ENCODE data around the gene SCN7A. TPM values are rescaled to one million over a fixed set of nuclear protein-coding genes. Genes with fewer than 3 reads are reported as not detected.

Gene SCN7A
- total RNA-seq, 1 donor from 2014 or later, result 0.36 TPM

DNA sequence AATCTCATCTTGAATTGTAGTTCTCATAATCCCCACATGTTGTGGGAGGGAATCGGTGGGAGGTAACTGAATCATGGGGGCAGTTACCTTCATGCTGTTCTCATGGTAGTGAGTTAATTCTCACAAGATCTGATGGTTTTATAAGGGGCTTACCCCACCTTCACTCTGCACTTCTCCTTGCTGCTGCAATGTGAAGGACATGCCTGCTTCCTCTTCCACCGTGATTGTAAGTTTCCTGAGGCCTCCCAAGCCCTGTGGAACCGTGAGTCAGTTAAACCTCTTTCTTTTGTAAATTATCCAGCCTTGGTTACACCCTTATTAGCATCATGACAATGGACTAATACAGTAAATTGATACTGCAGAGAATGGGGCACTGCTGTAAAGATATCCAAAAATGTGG lies 57.9 kb downstream of the SCN7A start:
- FAIRE-seq (no peak), DNase-seq (ENCODE audit: low read depth) (no peak)
- no peak for TF ChIP-seq EZH2 (IDR thresholded peaks at IDR 0.05; ENCODE audit: insufficient read depth, low read length)
- TF ChIP-seq, protein P1, sequence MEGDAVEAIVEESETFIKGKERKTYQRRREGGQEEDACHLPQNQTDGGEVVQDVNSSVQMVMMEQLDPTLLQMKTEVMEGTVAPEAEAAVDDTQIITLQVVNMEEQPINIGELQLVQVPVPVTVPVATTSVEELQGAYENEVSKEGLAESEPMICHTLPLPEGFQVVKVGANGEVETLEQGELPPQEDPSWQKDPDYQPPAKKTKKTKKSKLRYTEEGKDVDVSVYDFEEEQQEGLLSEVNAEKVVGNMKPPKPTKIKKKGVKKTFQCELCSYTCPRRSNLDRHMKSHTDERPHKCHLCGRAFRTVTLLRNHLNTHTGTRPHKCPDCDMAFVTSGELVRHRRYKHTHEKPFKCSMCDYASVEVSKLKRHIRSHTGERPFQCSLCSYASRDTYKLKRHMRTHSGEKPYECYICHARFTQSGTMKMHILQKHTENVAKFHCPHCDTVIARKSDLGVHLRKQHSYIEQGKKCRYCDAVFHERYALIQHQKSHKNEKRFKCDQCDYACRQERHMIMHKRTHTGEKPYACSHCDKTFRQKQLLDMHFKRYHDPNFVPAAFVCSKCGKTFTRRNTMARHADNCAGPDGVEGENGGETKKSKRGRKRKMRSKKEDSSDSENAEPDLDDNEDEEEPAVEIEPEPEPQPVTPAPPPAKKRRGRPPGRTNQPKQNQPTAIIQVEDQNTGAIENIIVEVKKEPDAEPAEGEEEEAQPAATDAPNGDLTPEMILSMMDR (IDR thresholded peaks at IDR 0.05; ENCODE audit: insufficient read depth, low read depth, low read length), result no peak
- Mint-ChIP-seq H3K4me3 (ENCODE audit: unreplicated experiment) (no peak overlapping the region), H3K4me1 (ENCODE audit: low read depth, unreplicated experiment) (no peaks in the 10 kb centered on the region), H3K27ac (ENCODE audit: unreplicated experiment) (no peak overlapping the region), H3K27me3 (ENCODE audit: low read depth, unreplicated experiment) (no peaks in the 10 kb centered on the region), H3K9me3 (ENCODE audit: unreplicated experiment) (peaks cover 5% of the 10 kb centered on the region), H3K36me3 (ENCODE audit: low read depth, unreplicated experiment) (no peaks in the 10 kb centered on the region)
- Histone ChIP-seq H3K36me3 (ENCODE audit: insufficient read depth, low read length) (no peaks in the 10 kb centered on the region), H3K27me3 (ENCODE audit: insufficient read depth, low read length) (no peaks in the 10 kb centered on the region), H3K4me1 (ENCODE audit: insufficient read depth, low read length) (no peaks in the 10 kb centered on the region), H3K4me3 (ENCODE audit: insufficient read depth, low read depth, low read length) (no peak overlapping the region), H3K9me3 (ENCODE audit: insufficient read depth, low read depth, low read length) (no peaks in the 10 kb centered on the region), H3K9ac (ENCODE audit: low read length) (no peak overlapping the region), H3K4me2 (ENCODE audit: low read length) (no peak overlapping the region), H2AFZ (ENCODE audit: low read depth, low read length) (no peak overlapping the region), H3K79me2 (ENCODE audit: insufficient read depth, low read length) (no peaks in the 10 kb centered on the region), H3K27ac (ENCODE audit: low read depth, low read length) (no peak overlapping the region), H4K20me1 (ENCODE audit: insufficient read depth, low read length) (no peaks in the 10 kb centered on the region)

DNA sequence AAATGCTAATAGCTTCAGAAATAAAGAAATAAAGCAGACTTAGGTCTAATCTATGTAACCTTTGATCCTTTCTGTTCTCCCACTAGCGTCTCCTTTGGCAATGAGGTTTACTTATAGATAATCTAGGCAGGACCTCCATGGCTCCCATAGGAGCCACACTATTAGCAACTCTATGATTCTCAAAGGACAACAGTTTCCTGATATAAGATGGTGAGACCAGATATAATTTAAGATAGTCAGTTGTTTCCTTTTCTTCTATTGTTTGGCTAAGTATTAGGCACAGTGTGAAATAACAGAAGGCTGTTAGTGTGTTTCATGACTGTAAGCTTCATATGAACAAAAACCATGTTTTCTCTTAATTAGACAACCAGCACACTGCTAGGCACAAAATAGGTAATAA lies 59.6 kb downstream of the SCN7A start:
- H3K27ac Mint-ChIP-seq (ENCODE audit: unreplicated experiment), result no peak overlapping the region
- H3K9ac ChIP-seq (ENCODE audit: low read length), result no peak overlapping the region
- no peak overlapping the region for H3K4me2 ChIP-seq (ENCODE audit: low read length)
- peaks cover 5% of the 10 kb centered on the region for H3K9me3 Mint-ChIP-seq (ENCODE audit: unreplicated experiment)
- H4K20me1 ChIP-seq (ENCODE audit: insufficient read depth, low read length), result no peaks in the 10 kb centered on the region
- H3K36me3 ChIP-seq (ENCODE audit: insufficient read depth, low read length), result no peaks in the 10 kb centered on the region
- no peaks in the 10 kb centered on the region for H3K27me3 Mint-ChIP-seq (ENCODE audit: low read depth, unreplicated experiment)
- no peak overlapping the region for H3K4me3 ChIP-seq (ENCODE audit: insufficient read depth, low read depth, low read length)
- TF ChIP-seq, protein P1 (IDR thresholded peaks at IDR 0.05; ENCODE audit: insufficient read depth, low read depth, low read length), result no peak
- TF ChIP-seq EZH2 (IDR thresholded peaks at IDR 0.05; ENCODE audit: insufficient read depth, low read length), result no peak
- FAIRE-seq (no peak), DNase-seq (ENCODE audit: low read depth) (no peak)
- no peaks in the 10 kb centered on the region for H3K9me3 ChIP-seq (ENCODE audit: insufficient read depth, low read depth, low read length)
- no peak overlapping the region for H3K4me3 Mint-ChIP-seq (ENCODE audit: unreplicated experiment)
- no peaks in the 10 kb centered on the region for H3K4me1 ChIP-seq (ENCODE audit: insufficient read depth, low read length)
- no peaks in the 10 kb centered on the region for H3K36me3 Mint-ChIP-seq (ENCODE audit: low read depth, unreplicated experiment)
- H3K27ac ChIP-seq (ENCODE audit: low read depth, low read length), result no peak overlapping the region
- no peaks in the 10 kb centered on the region for H3K27me3 ChIP-seq (ENCODE audit: insufficient read depth, low read length)
- no peak overlapping the region for H2AFZ ChIP-seq (ENCODE audit: low read depth, low read length)
- no peaks in the 10 kb centered on the region for H3K79me2 ChIP-seq (ENCODE audit: insufficient read depth, low read length)
- H3K4me1 Mint-ChIP-seq (ENCODE audit: low read depth, unreplicated experiment), result no peaks in the 10 kb centered on the region

- Histone ChIP-seq H3K4me3 (ENCODE audit: insufficient read depth, low read depth, low read length) (no peak overlapping the region), H3K36me3 (ENCODE audit: insufficient read depth, low read length) (no peaks in the 10 kb centered on the region), H3K27me3 (ENCODE audit: insufficient read depth, low read length) (no peaks in the 10 kb centered on the region), H3K4me2 (ENCODE audit: low read length) (no peak overlapping the region), H4K20me1 (ENCODE audit: insufficient read depth, low read length) (no peaks in the 10 kb centered on the region), H2AFZ (ENCODE audit: low read depth, low read length) (no peak overlapping the region), H3K9me3 (ENCODE audit: insufficient read depth, low read depth, low read length) (no peaks in the 10 kb centered on the region), H3K79me2 (ENCODE audit: insufficient read depth, low read length) (no peaks in the 10 kb centered on the region), H3K27ac (ENCODE audit: low read depth, low read length) (no peak overlapping the region), H3K4me1 (ENCODE audit: insufficient read depth, low read length) (no peaks in the 10 kb centered on the region), H3K9ac (ENCODE audit: low read length) (no peak overlapping the region)
- H3K4me1 Mint-ChIP-seq (ENCODE audit: low read depth, unreplicated experiment), result no peaks in the 10 kb centered on the region
- FAIRE-seq, result no peak
- TF ChIP-seq EZH2 (IDR thresholded peaks at IDR 0.05; ENCODE audit: insufficient read depth, low read length), result no peak
- TF ChIP-seq, protein P1 (IDR thresholded peaks at IDR 0.05; ENCODE audit: insufficient read depth, low read depth, low read length), result no peak
- no peaks in the 10 kb centered on the region for H3K27me3 Mint-ChIP-seq (ENCODE audit: low read depth, unreplicated experiment)
- peaks cover 5% of the 10 kb centered on the region for H3K9me3 Mint-ChIP-seq (ENCODE audit: unreplicated experiment)
- H3K36me3 Mint-ChIP-seq (ENCODE audit: low read depth, unreplicated experiment), result no peaks in the 10 kb centered on the region
- H3K4me3 Mint-ChIP-seq (ENCODE audit: unreplicated experiment), result no peak overlapping the region
- H3K27ac Mint-ChIP-seq (ENCODE audit: unreplicated experiment), result no peak overlapping the region
- DNase-seq (ENCODE audit: low read depth), result no peak
These were observed 60.6 kb downstream of the SCN7A start for GRCh38 chr2:166433457-166433856.
